Measurements from ENCODE around the gene NR1D2. TPM values are rescaled to one million over a fixed set of nuclear protein-coding genes. Genes with fewer than 3 reads are reported as not detected.
A peak's percentile ranks its signal among the peaks of the same experiment; 100 is the strongest.

NR1D2 gene
- total and polyA plus RNA-seq, 2 of the 13 experiments (the other 11 are each of a cell fraction or from before 2014, with no cell fraction given): 5.3 to 8.1 TPM

- TF ChIP-seq SNAPC4 (CRISPR knock-in tag; IDR thresholded peaks at IDR 0.05): peak; percentile 85
- TF ChIP-seq ZBTB20 (CRISPR knock-in tag; IDR thresholded peaks at IDR 0.05; ENCODE audit: borderline replicate concordance, low read depth): peak; percentile 92; the same call in 1 of the 2 replicates
- no peak for TF ChIP-seq ZNF12 (CRISPR knock-in tag; IDR thresholded peaks at IDR 0.05)
- TF ChIP-seq ZNF614 (CRISPR knock-in tag; IDR thresholded peaks at IDR 0.05; ENCODE audit: borderline replicate concordance): peak; percentile 85
- TF ChIP-seq ZBTB42 (CRISPR knock-in tag; IDR thresholded peaks at IDR 0.05): no peak
- TF ChIP-seq KAT7 (CRISPR knock-in tag; IDR thresholded peaks at IDR 0.05; ENCODE audit: borderline replicate concordance): peak; percentile 85
- no peak for TF ChIP-seq DZIP1 (CRISPR knock-in tag; IDR thresholded peaks at IDR 0.05)
- peak; percentile 84 for TF ChIP-seq HNF1B (CRISPR knock-in tag; IDR thresholded peaks at IDR 0.05)
- TF ChIP-seq TP53 (CRISPR knock-in tag; conservative IDR thresholded peaks at IDR 0.05): peak; percentile 73; the same call in 1 of the 2 replicates
- no peak for TF ChIP-seq TBX3 (IDR thresholded peaks at IDR 0.05; ENCODE audit: borderline replicate concordance)
- peak; percentile 67; the same call in 1 of the 2 replicates for TF ChIP-seq ZNF672 (CRISPR knock-in tag; IDR thresholded peaks at IDR 0.05)
- TF ChIP-seq GTF3A (CRISPR knock-in tag; conservative IDR thresholded peaks at IDR 0.05): no peak
- TF ChIP-seq HDAC2 (CRISPR knock-in tag; IDR thresholded peaks at IDR 0.05): peak; percentile 71; the same call in 1 of the 2 replicates
- no peak for TF ChIP-seq GPBP1L1 (CRISPR knock-in tag; IDR thresholded peaks at IDR 0.05)
- TF ChIP-seq PATZ1 (CRISPR knock-in tag; IDR thresholded peaks at IDR 0.05): peak; percentile 79
- TF ChIP-seq FOXO1 (CRISPR knock-in tag; IDR thresholded peaks at IDR 0.05): no peak; the same call in none of the 2 replicates
These were observed 28.0 kb upstream of the NR1D2 start, which contains the start of the genes NKIRAS1 and RPL15 (continued) for GRCh38 chr3:23916886-23917678.

Measured in HepG2 (cell line).